T follicular helper cell (primary cell): ENCODE data around the gene IFI27L1.

Source experiments
- DNase-seq: peaks from one replicate; pipeline ENCODE4 v3.0.0-alpha.2; 2020; ENCODE audit warnings: low read depth

IFI27L1 gene

DNA sequence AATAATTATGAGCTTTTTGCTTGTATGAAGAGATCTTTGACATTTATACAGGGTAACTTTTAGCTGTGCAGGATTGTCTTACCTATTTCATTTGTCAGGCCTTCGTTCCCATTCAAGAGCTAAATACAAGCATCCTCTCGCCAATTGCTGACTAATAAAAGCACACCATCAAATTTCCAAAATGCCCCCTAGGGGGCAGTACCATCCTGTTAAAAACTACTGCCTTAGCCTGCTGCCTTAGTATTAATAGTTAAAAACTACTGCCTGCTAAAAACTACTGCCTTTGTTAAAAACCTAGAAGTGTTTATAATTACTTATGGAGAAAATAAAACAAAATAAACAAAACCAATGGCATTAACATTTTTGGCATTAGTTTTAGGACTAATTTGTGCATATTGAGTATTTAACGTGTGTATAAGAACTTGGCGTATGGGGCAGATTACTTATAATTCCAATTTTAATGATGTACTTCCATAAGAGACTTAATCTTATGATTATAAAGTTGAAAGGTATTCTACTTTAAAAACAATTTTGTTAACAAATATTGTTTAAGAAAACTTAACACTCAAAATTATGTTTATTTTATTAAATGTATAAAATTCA lies 51.3 kb downstream of the IFI27L1 start:
- peak; percentile 42 for DNase-seq

DNA sequence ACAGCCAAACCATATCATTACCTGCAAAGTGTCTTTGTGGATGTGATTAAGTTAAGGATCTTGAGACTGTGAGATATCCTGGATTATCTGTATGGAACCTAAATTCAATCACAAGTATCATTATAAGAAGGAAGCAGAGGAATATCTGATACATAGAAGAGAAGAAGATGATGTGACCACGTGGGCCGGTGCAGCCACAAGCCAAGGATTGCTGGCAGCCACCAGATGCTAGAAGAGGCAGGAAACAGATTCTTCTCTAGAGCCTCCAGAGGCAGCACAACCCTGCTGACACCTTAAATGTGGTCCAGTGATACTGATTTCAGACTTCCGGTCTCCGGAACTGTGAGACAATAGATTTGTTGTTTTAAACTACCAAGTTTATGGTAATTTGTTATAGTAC lies 54.4 kb downstream of the IFI27L1 start:
- DNase-seq: no peak

DNA sequence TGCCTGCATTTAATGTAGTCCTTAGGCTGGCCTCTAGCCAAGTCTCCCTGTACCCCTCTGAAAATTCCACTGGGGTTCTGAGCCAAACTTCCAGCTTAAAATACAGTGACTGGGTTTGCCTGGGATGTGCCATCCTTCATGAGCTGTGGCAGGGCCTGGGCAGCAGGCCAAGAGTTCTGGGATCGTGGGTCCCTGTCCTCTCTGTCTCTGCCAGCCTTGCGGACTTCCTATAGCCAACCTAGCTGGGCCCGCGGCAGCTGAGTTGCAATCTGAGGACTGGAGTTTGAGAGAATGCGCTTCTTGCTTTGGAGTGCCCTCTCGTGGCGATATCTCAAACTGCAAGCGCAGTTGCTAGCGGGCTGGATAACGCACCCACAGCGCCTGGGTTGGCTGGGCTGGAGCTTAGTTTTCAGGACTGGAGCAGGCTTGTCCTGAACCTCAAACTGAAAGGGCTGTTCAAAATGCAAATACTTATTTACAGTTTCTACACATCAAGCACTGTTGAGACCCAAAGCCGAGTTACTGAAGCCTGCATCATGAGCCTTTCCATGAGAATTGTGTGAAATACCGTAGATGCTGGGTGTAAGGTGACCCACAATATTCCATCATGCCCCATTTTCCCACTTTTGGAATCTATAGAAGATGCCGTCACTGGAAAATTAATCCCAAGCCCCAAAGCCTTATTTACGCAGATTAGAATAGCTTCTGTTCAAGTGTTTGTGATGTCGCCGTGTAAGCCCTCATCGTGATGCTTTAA lies 55.6 kb downstream of the IFI27L1 start:
- DNase-seq: peak; percentile 73

DNA sequence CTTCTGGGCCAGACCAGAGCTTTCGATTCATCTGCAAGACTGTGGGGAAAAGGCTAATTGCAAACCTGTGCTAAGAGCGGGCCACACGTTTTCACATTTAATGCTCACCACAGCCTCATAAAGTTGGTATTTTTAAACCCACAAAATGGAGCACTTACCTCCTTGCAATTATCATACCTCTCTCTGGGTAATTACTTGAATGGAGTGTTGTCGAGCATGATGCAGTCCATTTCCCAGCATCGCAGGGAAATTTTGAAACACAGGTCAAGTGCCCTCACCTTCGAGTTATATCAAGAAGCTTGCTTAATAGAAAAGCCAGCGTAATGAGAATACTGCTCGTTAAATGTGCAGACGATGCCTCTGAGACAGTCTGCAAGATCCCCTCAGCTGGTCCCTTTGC lies 57.1 kb downstream of the IFI27L1 start:
- no peak for DNase-seq

DNA sequence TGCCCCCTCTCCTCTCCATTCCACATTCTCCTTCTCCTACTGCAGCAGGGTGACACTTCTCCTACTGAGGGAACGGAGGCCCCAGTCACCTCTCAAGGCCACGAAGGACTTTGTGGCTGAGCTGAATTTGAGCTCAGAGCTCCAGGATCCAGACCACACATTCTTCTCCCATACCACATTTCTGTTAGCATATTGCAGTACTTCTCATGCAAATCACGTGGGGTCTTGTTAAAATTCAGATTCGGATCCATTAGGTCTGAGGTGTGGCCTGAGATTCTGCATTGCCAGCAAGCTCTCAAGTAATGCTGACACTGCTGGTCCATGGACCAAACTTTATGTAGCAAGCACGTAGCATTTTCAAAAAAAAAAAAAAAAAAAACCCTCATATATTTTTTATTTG lies 57.9 kb downstream of the IFI27L1 start:
- no peak for DNase-seq

GRCh38 chr14:94139421-94139820 lies 58.3 kb downstream of the IFI27L1 start:
- no peak for DNase-seq

- no peak for DNase-seq
Measured at GRCh38 chr14:94142247-94142646, 61.1 kb downstream of the IFI27L1 start.

DNA sequence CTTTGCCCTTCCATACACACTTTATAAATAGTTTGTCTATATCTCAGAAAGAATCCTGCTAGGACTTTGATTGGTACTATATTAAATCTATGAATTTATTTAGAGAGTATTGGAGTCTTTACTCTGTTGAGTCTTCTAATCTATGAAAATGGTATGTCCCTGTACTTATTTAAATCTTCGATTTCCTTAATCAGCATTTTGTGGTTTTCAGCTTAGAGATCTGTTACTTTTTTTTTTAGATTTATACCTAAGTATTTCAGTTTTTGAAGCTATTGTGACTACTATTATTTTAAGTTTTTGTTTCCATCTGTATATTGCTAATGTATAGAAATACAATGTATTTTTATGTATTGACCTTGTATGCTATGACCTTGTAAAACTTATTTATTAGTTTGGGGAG lies 61.7 kb downstream of the IFI27L1 start:
- no peak for DNase-seq

- no peak for DNase-seq
Measured at GRCh38 chr14:94143239-94143638, 62.1 kb downstream of the IFI27L1 start.

DNA sequence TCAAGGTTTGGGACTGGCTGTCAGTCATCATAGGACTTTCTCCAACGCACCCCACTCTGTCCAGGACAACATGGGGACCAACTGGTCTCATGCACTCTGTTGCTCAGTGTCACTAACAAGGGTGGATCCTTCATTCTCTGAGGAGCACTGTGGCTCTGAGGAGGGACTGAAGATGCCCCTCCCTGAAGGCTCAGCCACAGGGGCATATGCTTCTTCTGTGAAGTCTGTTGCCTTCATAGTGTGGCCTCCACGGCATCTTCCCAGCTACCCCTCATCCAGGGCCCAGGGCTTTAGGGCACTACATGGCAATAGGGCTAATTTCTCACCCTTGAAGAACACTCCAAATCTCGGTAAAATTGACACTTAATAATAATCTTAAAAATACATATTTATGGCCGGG lies 62.6 kb downstream of the IFI27L1 start:
- DNase-seq: no peak

DNA sequence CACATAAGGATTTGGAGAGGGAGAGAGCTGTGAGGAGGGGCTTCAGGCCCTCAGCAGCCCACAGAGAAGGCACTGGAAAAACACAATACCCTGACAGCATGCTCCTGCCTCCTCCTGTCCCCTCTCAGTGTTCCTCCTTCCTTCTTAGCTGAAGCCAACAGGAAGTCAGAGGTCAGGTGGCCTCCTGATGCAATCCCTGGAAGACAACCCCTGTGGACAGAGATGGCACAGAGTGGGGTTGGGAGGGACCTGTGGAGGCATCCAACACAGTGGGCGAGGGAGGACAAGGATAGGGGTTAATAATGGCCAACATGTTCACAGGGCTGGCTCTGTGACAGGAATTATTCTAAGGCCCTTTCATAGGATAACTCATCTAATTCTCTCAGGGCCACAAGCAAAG lies 63.7 kb downstream of the IFI27L1 start:
- DNase-seq: no peak

- no peak for DNase-seq
Measured at GRCh38 chr14:94145902-94146527, 64.9 kb downstream of the IFI27L1 start.
